Uterus (tissue), 2 donors: Measurements from ENCODE around the gene PRPF19.
A peak's percentile ranks its signal among the peaks of the same experiment; 100 is the strongest.

Source experiments
- CTCF ChIP-seq, 4 experiments: fragments of 200-600 bp in 2 of 4; fragments of 450-650 bp in 2 of 4; sonication (generic) in 2 of 4; IDR thresholded peaks; one replicate each; pipeline ENCODE4 v1.5.1; 2016 to 2019; ENCODE audit warnings: antibody characterized with exemption in 4 of 4, mild to moderate bottlenecking in 2 of 4, moderate library complexity in 1 of 4
- POLR2A ChIP-seq, 2 donors: fragments of 450-650 bp; IDR thresholded peaks; one replicate each; pipeline ENCODE4 v1.6.1; 2016; ENCODE audit warnings: antibody characterized with exemption in 2 of 2, mild to moderate bottlenecking in 1 of 2, moderate library complexity in 1 of 2

DNA sequence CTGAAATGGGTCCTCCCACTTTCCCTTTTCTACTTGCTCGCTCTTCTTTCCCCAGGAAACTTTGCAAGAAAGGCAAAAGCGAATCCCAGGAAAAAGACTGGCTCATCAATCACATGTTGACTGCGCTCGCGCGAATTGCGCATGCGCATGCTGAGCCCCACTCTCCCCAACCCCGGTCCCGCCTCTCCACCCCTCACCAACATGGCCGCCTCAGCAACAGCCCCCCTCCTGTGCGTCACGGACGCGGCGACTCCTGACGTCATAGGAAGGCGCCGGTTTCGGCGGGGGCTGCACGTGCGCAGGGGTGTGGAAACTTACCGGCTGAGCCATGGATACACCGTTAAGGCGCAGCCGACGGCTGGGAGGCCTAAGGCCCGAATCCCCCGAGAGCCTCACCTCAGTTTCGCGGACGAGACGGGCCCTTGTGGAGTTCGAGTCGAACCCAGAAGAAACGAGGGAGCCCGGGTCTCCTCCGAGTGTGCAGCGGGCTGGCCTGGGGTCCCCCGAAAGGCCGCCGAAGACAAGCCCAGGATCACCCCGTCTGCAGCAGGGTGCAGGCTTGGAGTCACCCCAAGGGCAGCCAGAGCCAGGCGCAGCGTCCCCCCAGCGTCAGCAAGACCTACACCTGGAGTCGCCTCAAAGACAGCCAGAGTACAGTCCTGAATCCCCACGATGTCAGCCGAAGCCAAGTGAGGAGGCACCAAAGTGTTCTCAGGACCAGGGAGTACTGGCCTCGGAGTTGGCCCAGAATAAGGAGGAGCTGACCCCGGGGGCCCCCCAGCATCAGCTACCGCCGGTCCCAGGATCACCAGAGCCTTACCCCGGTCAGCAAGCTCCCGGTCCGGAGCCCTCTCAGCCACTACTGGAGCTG is 64.4 kb downstream of the PRPF19 start, which contains the start of gene CCDC86:
- TF ChIP-seq CTCF (IDR thresholded peaks at IDR 0.05), result peak in 1 of 4 experiments; percentile 45
- peak in 1 of 2 donors; percentile 39 for TF ChIP-seq POLR2A (IDR thresholded peaks at IDR 0.05)
